Lung (tissue), 12 donors: Measurements from ENCODE around the gene MAST4. TPM values are rescaled to one million over a fixed set of nuclear protein-coding genes. Genes with fewer than 3 reads are reported as not detected.

Experiments
- ATAC-seq: fragments of 200-7000 bp; cut with Tn5 transposase; one replicate; pipeline ENCODE4 v1.9.1; 2020; ENCODE audit warnings: moderate number of reproducible peaks; ENCODE audit not compliant: insufficient read depth, low FRiP score
- DNase-seq, 3 donors: peaks; one replicate each; pipeline ENCODE4 v3.0.0-alpha.2; 2013 to 2017
- H3K27ac ChIP-seq, 2 donors: one replicate each; pipeline ENCODE4 v1.5.1; 2013; ENCODE audit warnings: mild to moderate bottlenecking in 2 of 2, moderate library complexity in 2 of 2, control low read depth in 1 of 2, inconsistent platforms in 1 of 2, low read depth in 1 of 2, low read length in 1 of 2
- H3K27me3 ChIP-seq, 3 donors: one replicate each; pipeline ENCODE4 v1.5.1; 2013; ENCODE audit warnings: low read length in 2 of 3; ENCODE audit not compliant: control insufficient read depth in 3 of 3, insufficient read depth in 3 of 3
- H3K36me3 ChIP-seq, 4 donors: one replicate each; pipeline ENCODE4 v1.5.1; 2013; ENCODE audit warnings: low read length in 4 of 4, mild to moderate bottlenecking in 1 of 4, moderate library complexity in 1 of 4; ENCODE audit not compliant: control insufficient read depth in 4 of 4, insufficient read depth in 4 of 4
- H3K4me1 ChIP-seq, 5 donors: one replicate each; pipeline ENCODE4 v1.5.1; 2013; ENCODE audit warnings: low read length in 5 of 5, mild to moderate bottlenecking in 2 of 5, moderate library complexity in 1 of 5; ENCODE audit not compliant: control insufficient read depth in 5 of 5, insufficient read depth in 5 of 5
- H3K4me3 ChIP-seq: one replicate; pipeline ENCODE4 v1.5.1; 2013; ENCODE audit warnings: mild to moderate bottlenecking, control low read depth, moderate library complexity
- H3K9ac ChIP-seq, 2 donors: one replicate each; pipeline ENCODE4 v1.5.1; 2013; ENCODE audit warnings: low read length in 2 of 2, control low read depth in 1 of 2; ENCODE audit not compliant: insufficient read depth in 1 of 2
- H3K9me3 ChIP-seq, 4 donors: one replicate each; pipeline ENCODE4 v1.5.1; 2013; ENCODE audit warnings: low read length in 3 of 4, mild to moderate bottlenecking in 1 of 4, moderate library complexity in 1 of 4; ENCODE audit not compliant: control insufficient read depth in 4 of 4, insufficient read depth in 3 of 4
- WGBS, 2 donors: extraction: QIAGEN DNeasy Blood & Tissue Kit; methylation state at CpG; one replicate each; pipeline ENCODE4 v1.1.7; 2013; 5-methylcytosine and 5-hydroxymethylcytosine counted together
- polyA plus RNA-seq, 2 donors: library from polyadenylated mRNA; stranded (reverse); fragments of 200-250 nt; gene quantifications; one replicate each; pipeline ENCODE4 v1.2.1, GENCODE V29; 2013
- total RNA-seq, 2 donors: library from RNA; depleted of rRNA in 1 of 2; stranded (reverse); fragments of >200 nt in 1 of 2; gene quantifications; one replicate each; pipeline ENCODE4 v1.2.1, GENCODE V29; 2014 to 2021
- TF ChIP-seq, protein P1 (sequence below): IDR thresholded peaks from 2 replicates; pipeline ENCODE4 v1.5.1; 2012; ENCODE audit warnings: mild to moderate bottlenecking; ENCODE audit errors: control extremely low read depth, extremely low read depth
- donor health status: control.
- donor health status: control.
- donor health status: Bipolar disorder and iron deficiency.
- donor health status: healthy.
- donor health status: DM: yes; HTN: yes; CAD: no.

The MAST4 gene
- total and polyA plus RNA-seq, 4 donors: 13.9 to 153 (median 46.2) TPM

DNA sequence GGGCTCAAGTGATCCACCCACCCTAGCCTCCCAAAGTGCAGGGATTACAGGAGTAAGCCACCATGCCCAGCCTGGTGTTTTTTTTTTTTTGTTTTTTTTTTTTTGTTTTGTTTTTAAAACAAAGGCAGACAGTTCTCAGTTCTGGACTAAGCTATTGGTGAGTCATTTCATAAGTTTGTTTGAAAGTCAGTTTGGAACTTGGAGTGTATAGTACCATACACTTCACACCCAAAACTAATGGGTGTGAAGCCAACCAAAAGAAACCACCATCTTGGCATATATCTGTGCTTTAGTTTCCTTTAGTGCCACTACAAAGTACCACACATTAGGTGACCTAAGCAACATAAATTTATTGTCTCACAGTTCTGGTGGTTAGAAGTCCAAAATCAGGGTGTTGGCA, 13.4 kb downstream of the MAST4 start:
- ATAC-seq: no peak
- H3K9me3 ChIP-seq: no peaks in the 10 kb centered on the region

DNA sequence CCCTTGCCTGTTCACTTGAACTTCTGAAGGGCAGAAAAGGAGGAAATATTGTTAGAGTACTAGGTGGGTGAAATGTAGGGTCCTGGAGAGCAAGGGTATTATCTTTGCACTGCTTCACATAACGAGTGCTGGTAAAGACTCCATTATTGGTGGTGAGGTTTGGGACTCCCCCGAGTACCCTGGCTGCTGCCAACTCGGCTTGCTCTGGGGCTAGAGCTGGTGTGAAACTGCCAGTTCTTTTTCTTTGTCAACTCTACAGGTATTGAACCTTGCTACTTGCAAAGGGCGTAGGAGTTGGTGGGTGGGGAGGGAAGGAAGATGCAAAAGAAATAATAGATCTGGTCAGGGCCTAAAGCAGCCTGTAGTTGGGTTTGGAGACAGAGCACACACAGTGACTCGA, 16.0 kb downstream of the MAST4 start:
- TF ChIP-seq, protein P1, sequence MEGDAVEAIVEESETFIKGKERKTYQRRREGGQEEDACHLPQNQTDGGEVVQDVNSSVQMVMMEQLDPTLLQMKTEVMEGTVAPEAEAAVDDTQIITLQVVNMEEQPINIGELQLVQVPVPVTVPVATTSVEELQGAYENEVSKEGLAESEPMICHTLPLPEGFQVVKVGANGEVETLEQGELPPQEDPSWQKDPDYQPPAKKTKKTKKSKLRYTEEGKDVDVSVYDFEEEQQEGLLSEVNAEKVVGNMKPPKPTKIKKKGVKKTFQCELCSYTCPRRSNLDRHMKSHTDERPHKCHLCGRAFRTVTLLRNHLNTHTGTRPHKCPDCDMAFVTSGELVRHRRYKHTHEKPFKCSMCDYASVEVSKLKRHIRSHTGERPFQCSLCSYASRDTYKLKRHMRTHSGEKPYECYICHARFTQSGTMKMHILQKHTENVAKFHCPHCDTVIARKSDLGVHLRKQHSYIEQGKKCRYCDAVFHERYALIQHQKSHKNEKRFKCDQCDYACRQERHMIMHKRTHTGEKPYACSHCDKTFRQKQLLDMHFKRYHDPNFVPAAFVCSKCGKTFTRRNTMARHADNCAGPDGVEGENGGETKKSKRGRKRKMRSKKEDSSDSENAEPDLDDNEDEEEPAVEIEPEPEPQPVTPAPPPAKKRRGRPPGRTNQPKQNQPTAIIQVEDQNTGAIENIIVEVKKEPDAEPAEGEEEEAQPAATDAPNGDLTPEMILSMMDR: no peak
- no peak for DNase-seq
- no peaks in the 10 kb centered on the region for H3K36me3 ChIP-seq
- H3K27me3 ChIP-seq: no peaks in the 10 kb centered on the region
- peaks cover 0 to 28% (median 5%) of the 10 kb centered on the region in 5 donors for H3K4me1 ChIP-seq
- no peak overlapping the region for H3K4me3 ChIP-seq
- H3K9ac ChIP-seq: no peak overlapping the region
- no peaks in the 10 kb centered on the region for H3K9me3 ChIP-seq
- H3K27ac ChIP-seq: no peak overlapping the region
- ATAC-seq: no peak
- 81 to 93% methylated on average over 5 of the region's 5 CpGs for WGBS, 2 donors

More for the DNA sequence above, 13.4 kb downstream of the MAST4 start:
- TF ChIP-seq, protein P1: no peak
- DNase-seq: no peak
- Histone ChIP-seq H3K27ac (no peak overlapping the region), H3K27me3 (no peaks in the 10 kb centered on the region), H3K9ac (no peak overlapping the region), H3K4me3 (no peak overlapping the region), H3K4me1 (peaks cover 0 to 29% (median 3%) of the 10 kb centered on the region in 5 donors), H3K36me3 (no peaks in the 10 kb centered on the region)

DNA sequence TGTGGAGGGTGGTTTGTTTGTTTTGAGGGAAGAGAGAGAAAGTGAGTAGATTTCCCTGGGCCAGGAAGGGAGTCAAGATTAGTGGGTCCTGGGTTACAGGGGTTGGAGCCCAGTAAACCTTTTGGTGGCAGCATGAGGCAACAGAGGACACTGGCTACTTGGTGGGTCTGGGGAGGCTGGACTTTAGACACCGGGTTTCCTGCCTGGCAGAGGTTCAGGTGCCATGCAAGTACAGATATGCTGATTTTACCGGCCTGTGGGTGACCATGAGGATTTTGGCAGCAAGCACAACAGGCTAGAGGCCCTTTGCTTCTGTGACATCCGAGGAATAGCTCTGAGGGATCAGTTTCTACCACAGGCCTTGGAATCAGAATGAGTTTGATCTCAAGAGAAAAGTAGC, 18.9 kb downstream of the MAST4 start:
- Histone ChIP-seq H3K27me3 (no peaks in the 10 kb centered on the region), H3K9ac (no peak overlapping the region), H3K4me3 (no peak overlapping the region), H3K4me1 (peaks cover 0 to 28% (median 5%) of the 10 kb centered on the region in 5 donors), H3K27ac (peak overlapping the region in 1 of 2 donors; percentile 20), H3K9me3 (no peaks in the 10 kb centered on the region), H3K36me3 (no peaks in the 10 kb centered on the region)
- DNase-seq: no peak
- TF ChIP-seq, protein P1: no peak
- no peak for ATAC-seq
- 80 to 88% methylated on average over 3 of the region's 3 CpGs for WGBS, 2 donors

DNA sequence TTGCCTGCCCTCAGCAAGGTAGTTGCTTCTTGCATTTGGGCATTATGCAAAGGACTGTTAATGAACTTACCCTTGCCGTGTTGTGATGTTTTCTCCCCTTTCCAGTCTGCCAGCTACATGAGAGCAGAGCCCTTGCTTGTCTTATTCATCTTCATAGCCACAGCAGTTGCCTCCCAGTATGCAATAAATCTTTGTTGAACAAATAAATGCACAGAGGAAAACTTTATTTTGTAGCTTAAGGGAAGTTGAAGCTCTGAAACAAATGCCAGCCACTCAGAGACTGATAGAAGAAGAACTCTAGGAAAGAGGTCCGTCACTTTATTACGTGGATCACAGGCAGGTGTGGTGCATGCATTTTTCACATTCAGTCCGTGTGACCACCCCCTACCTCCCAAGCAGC, 19.7 kb downstream of the MAST4 start:
- DNase-seq (no peak), ATAC-seq (no peak)
- TF ChIP-seq, protein P1: no peak
- H3K9me3 ChIP-seq: no peaks in the 10 kb centered on the region
- H3K36me3 ChIP-seq: no peaks in the 10 kb centered on the region
- no peak overlapping the region for H3K27ac ChIP-seq
- no peaks in the 10 kb centered on the region for H3K27me3 ChIP-seq
- peaks cover 0 to 23% (median 7%) of the 10 kb centered on the region in 5 donors for H3K4me1 ChIP-seq
- 64 to 82% methylated on average over 4 of the region's 4 CpGs for WGBS, 2 donors
- no peak overlapping the region for H3K9ac ChIP-seq
- H3K4me3 ChIP-seq: no peak overlapping the region
